Stimulated activated CD8-positive, alpha-beta memory T cell treated with anti-CD3 and anti-CD28 coated beads, Interleukin-7, amount 100 ng/mL, for 4 hours (primary cell): ENCODE measurements around the gene TMPRSS4.

ENCODE experiments used
- DNase-seq, 2 donors: peaks; one replicate each; pipeline ENCODE4 v3.0.0-alpha.2; 2020; ENCODE audit warnings: low read depth in 2 of 2

The TMPRSS4 gene

GRCh38 chr11:118079491-118079890 is 2.6 kb downstream of the TMPRSS4 start:
- DNase-seq = no peak

DNA sequence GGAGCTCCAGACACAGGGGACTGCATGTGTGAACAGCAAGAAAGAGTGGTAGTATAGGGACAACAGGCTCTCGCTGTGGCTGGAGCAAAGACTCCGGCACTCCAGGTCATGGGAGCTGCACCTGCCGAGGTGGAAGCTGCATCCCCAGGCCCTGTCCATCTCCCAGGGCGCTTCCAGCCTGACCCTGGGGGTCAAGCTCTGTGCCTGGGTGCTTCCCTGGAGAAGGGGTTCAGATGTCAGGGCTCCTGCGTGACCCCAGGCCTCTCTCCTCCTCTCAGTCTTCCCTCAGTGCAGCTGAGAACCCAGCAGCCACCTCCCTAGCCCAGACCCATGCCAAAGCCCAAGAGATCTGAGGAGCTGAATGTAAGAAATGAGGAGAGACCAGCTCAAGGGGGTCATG is 3.4 kb downstream of the TMPRSS4 start:
- no peak for DNase-seq

- DNase-seq = no peak
Measured at GRCh38 chr11:118081241-118081958, 4.5 kb downstream of the TMPRSS4 start.

- no peak for DNase-seq
Measured at GRCh38 chr11:118082880-118083552, 6.1 kb downstream of the TMPRSS4 start.

GRCh38 chr11:118084247-118084646 is 7.4 kb downstream of the TMPRSS4 start:
- DNase-seq = no peak

- DNase-seq = no peak
Measured at GRCh38 chr11:118084656-118085055, 7.8 kb downstream of the TMPRSS4 start.

GRCh38 chr11:118086913-118087768 is 10.3 kb downstream of the TMPRSS4 start, which contains the start of gene SMIM35:
Gene SMIM35 (minus strand): TSS chr11:118086963. CDS start chr11:118086757, 206 bp downstream.
- DNase-seq = no peak

- no peak for DNase-seq
Measured at GRCh38 chr11:118087931-118088330, 11.1 kb downstream of the TMPRSS4 start.

- no peak for DNase-seq
Measured at GRCh38 chr11:118088531-118088930, 11.7 kb downstream of the TMPRSS4 start.

GRCh38 chr11:118090545-118091162 is 13.8 kb downstream of the TMPRSS4 start:
- no peak for DNase-seq

DNA sequence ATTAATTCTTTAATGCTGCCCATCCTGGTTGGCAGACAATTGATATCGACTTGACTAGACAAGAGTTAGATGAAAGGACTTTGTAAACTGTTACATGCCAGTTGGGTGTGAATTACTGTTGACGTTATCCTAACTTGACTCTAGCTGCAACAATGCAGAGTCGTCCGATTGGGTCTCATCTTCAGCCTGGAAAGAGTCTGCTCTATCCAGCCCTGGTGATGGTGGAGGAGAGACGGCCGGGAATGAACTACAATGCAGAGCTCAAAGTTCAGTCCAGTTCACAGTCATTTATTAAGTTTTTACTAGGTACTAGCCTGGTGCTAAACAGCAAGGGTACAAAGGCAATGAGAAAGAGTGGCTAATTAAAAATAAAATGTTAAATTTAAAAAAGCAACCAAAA is 14.8 kb downstream of the TMPRSS4 start:
- no peak for DNase-seq

DNA sequence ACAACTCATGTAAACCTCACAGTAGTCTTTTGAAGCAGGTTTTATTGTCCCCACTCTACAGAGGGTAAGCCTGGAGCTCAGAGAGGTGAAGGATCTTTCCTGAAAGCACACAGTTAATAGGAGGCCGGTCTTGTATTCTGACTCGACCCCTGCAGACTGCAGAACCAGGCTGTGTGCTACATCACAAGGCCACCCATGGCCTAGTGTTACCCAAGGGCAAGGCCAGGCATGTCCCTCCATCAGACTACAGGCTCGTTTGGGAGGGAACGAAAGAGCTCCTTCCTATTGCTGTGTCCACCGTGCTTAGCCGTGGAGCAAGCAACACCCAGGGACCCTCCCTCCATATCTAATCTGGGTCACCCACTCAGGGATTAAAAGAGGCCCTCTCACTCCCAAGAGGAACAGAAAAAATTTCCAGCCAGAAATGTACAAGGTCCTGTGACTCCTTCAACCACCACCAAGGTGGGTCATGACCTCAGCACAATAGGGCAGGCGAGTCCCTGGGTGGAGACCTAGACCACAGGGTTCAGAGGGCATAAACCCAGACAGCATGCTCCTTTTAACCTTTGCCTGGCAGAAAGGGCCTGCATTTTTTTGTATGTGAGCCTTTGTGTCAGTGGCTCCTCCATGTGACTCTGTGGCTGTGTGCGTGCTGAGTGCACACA is 16.2 kb downstream of the TMPRSS4 start:
- no peak for DNase-seq

- no peak for DNase-seq
Measured at GRCh38 chr11:118095493-118095892, 18.6 kb downstream of the TMPRSS4 start.

DNA sequence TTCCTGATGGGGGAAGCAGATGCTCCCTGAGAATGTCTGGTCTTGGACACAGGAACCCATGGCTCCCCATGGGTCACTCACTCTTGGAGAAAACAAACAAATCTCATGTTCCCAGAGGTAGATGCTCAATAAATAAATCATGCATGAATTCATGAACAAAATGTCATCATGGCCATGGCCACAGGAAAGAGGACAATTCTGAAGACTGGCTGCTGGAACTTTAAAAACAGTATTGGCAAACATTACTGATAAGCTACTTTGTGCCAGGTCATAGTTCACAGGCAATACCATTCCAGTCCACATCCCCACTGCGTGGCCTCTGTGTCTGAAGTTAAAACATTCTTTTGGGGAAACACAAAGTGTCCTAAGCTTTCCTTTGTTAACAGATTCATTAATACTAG is 19.1 kb downstream of the TMPRSS4 start:
- DNase-seq = no peak

DNA sequence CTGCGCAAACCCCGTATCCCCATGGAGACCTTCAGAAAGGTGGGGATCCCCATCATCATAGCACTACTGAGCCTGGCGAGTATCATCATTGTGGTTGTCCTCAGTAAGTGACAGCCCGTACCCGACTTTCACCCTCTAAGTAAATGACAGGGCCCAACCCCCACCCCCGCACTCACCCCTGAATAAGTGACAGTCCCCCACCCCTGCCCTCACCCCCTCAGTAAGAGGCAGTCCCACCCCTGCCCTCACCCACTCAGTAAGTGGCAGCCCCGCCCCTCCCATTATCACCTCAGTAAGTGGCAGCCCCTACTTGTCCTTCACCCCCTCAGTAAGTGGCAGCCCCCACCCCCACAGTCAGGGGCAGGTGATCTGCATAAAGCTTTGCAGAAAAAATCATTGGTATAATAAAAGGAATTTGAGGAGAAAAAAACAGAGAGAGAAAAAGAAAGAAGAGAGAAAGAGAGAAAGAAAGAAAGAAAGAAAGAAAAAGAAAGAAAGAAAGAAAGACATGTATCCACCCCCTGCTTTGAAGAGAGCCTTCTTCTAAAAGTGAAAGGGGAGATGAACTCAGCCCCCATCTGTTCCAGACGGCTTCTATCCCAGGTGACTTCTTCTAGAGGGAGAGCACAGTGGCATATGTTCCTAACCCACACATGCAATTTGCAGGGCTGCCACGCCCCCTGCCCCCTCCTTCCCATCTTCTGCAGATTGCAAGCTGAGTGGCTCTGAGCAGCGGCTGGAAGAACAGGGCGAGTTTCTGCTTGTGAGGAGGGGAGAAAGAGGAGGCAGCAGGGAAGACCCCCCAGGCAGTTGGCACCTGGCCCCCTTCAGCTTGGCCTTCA is 22.3 kb downstream of the TMPRSS4 start:
- no peak for DNase-seq

DNA sequence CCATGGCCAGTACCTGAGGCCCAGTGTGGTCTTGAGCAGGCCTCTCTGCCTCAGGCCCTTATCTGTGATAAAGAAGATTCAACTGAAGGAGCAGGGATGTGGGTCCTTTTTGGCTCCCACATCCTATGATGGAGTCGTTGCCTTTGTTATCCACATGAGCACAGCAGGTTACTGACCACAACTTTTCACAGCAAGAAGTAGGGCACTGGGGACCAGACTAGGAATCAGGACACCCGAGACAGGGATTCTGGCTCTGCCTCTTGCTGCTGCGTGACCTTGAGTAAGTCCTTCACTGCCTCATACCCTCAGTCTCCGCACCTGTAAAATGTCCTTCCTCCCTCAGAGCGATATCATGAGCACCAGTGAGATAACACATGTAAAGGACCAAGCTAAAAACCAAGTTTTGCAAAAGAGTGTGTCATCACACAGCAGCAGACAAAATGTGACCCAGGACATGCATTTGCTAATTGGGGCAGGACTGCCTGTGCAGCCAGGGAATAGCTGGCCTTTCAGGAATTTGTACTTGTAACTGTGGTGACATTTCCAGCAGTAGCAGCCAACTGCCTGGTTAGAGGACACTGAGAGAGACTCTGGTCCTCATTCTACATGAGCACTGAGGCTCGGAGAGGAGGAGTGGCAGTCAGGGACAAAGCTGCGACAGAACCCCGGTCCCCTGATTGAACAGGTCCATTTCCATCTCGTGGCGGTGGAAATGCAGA is 23.1 kb downstream of the TMPRSS4 start:
- no peak for DNase-seq

DNA sequence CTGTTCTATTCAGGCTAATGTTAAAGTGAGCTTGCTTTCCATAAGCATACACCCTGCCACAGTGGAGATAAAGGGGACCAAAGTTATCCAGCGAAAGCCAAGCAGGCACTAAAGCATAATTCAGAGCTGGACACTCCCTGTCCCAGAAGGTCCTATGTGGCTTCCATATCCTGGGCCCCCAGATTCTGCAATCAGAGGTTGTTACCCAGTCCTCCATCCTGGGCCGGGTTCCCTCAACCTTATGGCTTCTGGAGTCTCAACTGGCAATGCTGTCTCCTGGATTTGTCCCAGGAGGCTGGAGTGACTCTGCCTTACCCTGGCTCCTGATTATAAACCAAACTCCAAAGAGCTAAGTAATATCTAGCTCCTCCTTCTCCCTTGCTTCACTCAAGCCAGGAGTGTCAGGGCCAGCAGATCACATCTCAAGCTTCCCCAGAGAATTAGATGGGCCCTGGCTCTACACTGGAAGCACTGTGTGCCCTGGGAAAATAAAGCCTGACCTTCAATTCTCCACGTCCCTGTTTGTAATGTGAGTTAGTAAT is 23.9 kb downstream of the TMPRSS4 start:
- DNase-seq = no peak

DNA sequence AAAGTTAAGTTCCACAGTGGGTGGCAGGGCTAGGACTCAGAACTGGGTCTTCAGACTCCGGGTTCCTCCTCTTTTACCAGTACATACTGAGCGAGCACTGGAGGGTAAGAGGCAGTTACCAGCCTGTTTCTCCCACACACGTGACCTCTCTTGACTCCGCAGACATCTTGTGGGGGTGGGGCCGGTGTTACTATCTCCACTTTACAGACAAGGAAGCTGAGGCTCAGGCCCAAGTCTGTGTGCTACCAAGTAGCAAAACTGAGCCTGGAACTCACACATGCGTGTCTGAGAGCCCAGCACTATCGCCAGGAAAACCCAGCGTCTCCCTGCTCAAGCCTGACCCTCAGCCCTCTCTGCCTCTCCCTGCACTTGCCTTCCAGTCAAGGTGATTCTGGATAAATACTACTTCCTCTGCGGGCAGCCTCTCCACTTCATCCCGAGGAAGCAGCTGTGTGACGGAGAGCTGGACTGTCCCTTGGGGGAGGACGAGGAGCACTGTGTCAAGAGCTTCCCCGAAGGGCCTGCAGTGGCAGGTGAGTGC is 25.9 kb downstream of the TMPRSS4 start:
- no peak for DNase-seq

GRCh38 chr11:118104491-118104890 is 27.6 kb downstream of the TMPRSS4 start:
- no peak for DNase-seq
